OCI-M2 (cell line): Measurements from ENCODE around the gene ARHGEF26.

Experiments
- DNase-seq: peaks from one replicate; lab custom pipeline; 2025; ENCODE audit not compliant: unreplicated experiment; lab: John Stamatoyannopoulos, UW

The ARHGEF26 gene

DNA sequence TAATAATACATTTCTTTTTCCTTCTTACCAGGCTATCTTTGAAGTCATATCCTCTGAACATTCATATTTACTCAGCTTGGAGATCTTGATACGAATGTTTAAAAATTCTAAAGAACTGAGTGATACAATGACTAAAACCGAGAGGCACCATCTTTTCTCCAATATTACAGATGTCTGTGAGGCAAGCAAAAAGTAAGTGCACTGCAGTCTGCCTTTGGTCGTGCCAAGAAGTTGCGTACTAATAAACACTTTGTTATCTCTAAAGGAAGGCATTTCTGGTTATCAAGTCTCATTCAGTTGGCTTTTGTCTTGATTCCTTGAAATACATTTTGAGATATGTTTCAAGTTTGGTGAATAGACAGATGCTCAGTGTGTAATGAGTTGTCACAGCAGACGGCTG lies 31.6 kb downstream of the ARHGEF26 start:
- DNase-seq = no peak

DNA sequence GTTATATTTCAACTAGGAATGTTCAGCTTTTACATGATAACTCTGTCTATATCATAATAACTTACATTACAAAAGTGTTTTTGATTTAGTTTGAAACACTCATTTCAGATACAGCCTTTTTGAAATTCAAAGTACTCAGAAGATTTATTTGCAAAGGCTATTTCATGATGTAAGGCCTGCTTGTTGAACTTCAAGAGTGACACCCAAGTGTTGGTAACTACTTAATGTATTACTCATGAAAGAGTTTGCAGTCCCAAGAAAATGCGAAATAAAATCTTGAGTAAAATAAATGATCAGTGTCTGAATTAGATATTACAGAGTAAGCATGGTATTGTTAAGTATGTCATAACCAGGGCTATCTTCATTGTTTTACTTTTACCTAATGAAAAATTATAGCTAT lies 35.3 kb downstream of the ARHGEF26 start:
- DNase-seq = no peak

DNA sequence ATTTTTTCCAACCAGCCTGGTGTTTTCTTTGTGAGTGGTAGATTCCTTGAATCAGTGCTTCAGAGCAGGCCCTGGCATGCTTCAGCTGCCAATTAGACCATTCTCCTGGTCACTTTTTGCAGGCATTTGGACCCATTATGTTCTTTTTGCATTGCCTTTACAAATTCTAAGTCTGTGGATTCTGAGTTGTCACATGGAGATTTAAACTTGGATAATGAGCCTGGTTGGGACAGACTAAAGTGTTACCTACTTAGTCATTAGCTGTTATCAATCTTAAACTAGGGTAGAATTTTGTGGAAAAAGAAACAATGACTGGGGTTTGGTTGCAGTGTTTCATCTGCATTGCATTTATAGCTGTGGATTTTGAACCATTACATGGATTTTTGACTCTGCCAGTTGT lies 40.6 kb downstream of the ARHGEF26 start:
- no peak for DNase-seq

DNA sequence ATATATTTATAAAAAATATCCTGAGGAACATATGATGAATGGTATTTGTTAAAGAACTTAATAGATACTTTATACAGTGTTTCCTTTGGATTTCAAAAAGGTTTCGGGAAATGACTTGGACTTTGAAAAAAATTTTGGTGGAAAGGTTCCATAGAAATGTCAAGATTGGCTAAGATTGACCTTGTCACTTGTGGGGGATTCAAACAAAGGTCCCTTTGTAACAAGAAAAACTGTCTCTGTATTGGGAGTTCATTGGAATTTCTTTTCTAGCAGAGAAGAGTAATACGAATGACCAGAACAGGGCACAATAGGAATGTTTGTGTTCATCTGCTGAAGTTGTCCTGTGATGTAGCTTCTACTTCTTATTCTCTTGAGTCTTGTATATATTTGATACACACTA lies 43.2 kb downstream of the ARHGEF26 start:
- DNase-seq = no peak

DNA sequence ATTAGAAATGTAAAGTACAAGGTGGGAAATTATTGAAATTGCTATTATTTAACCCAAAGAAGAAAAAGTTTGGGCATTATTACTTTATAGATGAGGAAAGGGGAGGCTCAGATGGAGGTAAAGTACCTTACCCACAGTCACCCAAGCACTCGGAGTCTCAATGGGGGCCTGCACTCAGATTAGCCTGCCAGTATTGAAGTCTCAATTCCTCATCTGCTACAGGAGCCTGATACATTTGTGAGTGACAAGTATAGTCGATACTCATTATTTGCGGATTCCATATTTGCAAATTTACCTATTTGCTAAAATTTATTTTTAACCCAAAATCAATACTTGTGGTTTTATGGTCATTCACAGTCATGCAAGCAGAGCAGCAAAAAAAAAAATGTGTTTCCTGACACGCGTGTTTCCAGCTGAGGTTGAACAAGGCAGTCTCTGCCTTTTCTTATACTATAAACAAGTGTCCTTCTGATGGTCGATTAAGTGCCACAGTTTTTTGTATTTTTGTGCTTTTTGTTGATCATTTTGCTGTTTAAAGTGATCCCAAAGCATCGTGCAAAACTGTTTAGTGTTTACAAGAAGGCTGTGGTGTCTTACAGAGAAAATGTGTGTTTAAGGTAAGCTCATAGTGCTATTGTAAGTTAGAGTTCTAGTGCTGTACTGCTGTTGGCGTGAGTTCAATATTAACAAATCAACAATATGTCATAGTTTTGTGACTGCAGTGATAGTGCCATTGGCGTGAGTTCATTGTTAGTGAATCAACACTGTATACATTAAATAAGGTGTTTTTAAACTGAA lies 48.0 kb downstream of the ARHGEF26 start:
- DNase-seq = no peak

DNA sequence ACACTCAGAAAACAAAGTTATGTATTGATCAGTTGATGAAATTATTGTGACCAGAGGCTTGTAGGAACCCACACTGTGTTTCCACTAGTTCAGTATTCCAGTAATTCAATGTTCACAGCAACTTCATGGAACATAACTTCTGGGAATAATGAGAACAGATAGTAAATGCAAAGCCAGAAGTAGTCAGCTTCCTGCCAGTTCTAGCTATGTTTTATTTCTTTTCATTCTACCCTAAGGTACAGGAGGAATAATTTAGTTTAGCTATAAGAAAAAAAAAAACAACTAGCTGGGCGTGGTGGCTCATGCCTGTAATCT lies 48.6 kb downstream of the ARHGEF26 start:
- DNase-seq = no peak

DNA sequence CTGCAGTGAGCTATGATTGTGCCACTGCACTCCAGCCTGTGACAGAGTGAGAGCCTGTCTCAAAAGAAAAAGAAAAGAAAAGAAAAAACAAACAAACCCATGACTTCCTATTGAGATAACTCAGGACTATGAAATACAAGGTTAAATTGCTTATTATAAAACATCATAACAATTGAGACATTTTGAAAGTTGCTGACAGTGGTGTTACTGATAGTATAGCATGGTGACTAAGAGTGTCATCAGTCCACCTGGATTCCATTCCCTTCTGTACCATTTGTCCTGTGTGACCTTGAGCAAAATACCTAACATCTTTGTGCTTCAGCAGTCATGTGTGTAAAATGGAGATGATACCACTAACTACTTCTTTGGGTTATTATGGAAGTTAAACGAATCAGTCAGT lies 49.1 kb downstream of the ARHGEF26 start:
- DNase-seq = no peak

DNA sequence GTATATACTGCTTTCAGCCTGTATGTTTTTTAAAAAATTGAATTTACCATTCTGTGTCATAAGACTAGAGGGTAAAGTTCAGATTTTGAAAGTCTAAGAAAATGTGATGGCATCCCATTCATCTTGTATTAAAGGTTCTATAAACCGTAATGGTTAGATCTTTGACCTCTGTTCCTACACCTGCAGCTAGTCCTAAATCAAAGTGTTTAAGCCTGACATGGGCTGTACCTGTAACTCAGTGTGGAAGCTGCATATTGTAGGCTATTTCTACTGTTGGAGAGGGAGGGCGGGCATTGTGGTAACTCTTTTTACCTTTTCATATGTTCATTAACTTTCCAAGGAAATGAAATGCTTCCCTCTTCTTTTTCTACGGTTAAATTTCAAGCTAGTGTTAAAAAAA lies 53.9 kb downstream of the ARHGEF26 start:
- DNase-seq = no peak

DNA sequence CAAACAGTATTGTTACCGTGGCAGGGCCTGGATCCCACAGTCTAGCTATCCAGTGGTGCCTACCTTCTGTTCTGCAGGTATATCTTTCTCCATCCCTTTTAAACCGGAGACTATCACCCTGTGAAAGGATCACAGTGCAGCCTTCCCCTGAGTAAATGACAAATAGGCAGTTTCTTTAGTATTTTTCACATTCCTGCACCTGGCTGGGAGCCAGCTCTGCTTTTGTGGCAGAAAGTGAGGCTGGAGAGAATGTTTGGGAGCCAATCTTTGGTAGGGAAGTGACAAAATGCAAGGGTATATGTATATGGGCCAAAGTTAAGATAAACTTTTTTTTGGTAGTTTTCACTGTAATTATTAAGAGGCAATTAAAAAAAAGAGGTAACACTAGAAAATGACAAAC lies 54.8 kb downstream of the ARHGEF26 start:
- DNase-seq = no peak

DNA sequence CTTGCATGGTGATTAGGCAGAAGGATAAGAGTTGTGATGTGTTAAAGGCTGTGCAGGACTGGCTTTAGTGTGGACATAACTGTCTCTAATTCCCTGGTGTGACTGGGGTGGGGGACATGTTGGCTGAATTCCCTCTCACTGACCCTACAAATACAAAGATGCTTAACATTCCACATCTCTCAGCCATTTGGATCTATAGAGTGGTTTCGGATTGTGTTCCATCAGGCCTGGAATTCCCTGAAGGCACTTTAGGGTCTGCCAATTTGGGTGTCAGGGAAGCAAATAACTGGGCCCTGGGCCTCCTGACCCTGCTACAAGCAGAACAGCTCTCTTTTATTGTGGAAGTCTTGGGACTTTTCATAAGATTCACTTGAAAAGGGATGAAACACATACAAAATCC lies 56.2 kb downstream of the ARHGEF26 start:
- DNase-seq = no peak

DNA sequence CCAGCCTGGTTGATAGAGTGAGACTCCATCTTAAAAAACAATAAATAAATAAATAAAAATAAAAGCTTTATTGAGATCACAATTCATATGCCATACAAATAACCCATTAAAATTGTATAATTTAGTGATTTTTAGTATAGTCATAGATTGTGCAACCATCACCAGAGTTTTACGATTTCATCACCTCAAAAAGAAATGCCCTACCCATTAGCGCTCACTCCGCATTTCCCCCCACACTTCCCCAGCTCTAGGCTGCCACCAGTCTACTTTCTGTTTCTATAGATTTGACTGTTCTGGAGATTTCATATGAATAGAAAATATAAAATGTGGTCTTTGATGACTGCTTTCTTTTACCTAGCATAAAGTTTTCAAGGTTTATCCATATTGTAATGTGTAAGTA lies 57.0 kb downstream of the ARHGEF26 start:
- DNase-seq = no peak

DNA sequence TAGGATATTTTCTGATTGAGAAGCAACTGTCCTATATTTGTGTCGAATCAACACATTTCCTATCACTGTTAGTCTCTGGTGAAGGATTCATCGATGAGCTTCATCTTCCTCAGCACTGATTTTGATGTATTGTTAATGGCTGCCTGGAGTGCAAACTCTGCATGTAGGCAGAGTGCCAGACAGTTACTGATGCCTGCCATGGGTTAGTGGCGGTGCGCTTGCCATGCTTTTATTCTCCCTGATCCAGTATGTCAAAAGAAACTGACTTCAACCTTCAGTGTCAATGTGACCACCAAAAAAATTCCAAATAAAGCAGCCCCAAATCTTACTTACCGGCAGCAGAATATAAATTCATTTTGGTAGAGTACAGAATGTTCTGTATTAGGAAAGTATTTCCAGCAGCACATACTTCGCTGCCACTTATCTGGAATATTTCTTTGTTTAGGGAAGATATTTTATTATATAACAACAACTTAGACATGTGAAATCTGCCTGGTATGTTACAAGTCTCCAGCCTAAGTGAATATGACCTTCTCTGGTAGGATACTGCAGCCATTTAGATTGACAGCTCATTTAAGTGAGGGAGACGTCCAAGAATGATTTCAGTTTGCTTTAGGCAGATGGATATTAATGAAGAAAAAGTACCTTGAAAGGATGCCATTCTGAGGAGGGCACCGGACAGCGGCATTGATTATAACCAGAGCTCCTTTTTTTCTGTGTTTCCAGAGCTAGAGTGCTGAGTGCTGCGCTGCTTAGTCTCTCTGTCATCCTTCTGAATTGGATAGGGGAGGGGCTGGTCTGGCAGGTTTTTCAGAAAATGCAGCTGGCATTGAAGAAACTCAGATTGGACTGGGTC lies 59.9 kb downstream of the ARHGEF26 start:
- DNase-seq = no peak

DNA sequence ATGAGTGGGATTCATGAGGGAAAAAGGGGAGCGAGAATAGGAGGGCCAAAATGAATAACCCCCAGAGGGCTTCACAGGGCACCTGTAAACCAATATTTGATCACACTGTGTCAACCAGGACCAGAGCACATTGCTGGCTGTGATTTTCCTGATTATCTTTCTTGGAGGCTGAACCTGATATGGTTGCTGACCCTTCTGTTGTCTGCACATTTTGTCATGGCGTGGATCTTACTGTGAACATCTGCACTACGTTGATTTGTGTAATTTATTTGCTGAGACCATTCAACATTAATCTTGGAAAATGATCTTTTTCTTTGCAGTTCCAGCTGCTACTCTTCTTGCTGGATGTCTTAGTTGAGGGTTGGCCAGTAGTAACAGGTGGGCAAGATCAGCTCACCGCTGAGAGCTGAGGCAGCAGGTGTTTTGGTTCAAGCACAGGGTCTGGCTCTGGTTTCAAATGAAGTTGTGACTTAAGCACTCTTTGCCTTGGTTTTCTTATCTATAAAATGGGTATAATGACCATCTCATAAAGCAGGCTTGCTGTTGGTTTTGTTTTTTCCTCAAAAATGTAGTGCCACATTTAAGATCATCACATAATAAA lies 61.2 kb downstream of the ARHGEF26 start:
- DNase-seq = no peak

DNA sequence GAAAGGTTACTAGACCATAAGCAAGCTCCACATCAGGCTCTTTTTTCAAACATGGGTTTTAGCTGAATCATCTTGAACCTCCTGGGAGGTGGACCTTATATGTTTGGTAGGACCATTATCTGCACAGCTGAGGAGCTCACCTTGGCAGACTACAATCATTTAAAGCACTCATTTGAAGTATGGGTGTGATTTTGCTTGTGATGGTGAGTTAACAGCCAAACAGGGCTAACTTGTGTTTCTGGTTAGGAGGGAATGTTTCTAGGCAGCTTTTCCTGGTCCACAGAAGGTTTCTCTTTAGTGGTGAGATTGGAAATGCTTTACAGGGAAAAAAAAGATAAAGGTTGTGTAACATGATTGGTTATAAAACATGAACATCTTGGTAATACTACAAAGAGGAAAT lies 61.8 kb downstream of the ARHGEF26 start:
- DNase-seq = no peak

DNA sequence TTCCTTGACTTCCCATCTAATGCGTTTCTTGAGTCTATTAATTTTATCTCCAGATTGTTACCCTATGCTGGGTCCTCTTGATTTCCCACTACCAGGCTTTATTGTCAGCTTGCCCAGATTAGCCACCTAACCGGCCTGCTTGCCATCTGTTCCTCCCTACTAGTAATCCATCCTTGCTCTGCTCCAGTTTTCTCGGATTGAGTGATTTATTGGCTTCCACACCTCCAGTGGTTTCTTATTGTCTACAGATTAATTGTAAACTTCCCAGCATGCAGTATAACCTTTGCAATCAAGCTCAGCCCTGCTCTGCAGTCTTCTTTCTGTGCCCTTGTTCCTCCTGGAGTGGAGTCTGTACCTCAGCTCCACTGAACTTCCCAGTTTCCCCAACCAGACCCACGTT lies 63.4 kb downstream of the ARHGEF26 start:
- no peak for DNase-seq

DNA sequence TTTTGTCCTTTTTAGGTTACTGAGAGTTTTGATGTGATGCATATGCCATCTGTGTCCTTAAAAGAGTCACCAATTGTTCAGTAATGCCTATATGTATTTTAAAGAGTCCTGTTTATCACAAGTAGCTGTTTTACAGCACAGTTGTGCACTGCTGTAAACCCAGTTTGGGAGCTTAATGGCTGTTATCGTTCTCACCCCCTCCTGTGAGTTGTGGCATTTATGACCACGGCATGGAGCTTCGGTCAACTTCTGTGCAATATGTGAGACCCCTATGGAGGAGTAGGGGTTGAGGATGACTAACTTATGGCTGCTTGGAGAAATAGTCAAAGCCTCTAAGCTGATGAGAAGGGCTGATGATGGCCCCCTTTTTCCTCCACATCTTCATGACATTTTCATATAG lies 67.2 kb downstream of the ARHGEF26 start:
- DNase-seq = no peak

DNA sequence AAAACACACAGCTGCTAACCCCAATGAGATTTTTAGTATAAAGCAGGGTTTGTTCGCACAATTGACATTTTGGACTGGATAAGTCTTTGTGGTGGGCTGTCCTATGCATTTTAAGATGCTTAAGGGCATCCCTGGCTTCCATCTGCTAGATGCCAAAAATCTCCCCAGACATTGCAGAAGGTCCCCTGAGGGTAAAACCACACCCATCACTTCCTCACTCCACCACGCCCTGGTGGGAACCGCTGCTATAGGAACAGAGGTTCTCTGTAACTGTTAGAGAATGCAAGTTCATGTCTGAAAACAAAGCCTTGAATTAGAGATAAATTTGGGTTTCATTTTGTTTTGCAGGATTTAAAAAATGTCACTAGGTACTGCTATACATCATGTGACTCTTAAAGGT lies 67.7 kb downstream of the ARHGEF26 start:
- no peak for DNase-seq

DNA sequence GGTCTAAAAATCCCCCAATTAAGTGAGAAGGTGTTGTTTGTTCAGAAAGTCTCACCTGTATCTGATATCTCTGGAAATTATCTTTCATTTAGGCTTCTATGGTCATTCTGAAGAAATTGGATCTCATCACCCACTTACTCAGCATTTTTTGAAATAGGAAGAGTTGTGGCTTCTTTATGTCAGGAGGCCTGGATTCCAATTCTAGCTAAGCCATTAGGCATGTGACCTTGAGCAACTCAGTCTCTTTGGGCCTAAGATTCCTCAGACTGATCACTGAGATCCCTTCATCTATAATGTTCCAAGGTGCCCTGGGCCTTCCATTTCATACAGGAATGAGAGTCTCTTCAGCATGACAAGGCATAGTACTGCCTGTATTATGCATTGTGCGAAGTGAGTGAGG lies 70.3 kb downstream of the ARHGEF26 start:
- DNase-seq = no peak

DNA sequence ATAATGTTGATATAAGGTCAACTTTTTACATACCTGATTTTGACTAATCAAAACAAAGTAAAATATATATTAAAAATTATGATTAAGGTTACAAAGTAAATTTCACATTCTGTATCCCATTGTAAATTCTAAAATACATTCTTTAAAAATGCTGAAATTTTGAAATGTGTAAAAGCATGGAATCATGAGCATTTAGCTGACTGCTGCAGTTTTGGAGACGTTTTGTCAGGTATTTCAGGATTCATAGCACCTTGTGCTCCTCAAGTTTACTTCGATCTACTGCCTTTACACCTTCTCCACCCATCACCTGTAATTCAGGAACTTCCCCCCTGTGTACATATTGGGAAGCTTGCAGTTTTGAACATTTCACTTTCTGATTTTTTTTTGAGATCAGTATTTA lies 71.0 kb downstream of the ARHGEF26 start:
- DNase-seq = no peak

DNA sequence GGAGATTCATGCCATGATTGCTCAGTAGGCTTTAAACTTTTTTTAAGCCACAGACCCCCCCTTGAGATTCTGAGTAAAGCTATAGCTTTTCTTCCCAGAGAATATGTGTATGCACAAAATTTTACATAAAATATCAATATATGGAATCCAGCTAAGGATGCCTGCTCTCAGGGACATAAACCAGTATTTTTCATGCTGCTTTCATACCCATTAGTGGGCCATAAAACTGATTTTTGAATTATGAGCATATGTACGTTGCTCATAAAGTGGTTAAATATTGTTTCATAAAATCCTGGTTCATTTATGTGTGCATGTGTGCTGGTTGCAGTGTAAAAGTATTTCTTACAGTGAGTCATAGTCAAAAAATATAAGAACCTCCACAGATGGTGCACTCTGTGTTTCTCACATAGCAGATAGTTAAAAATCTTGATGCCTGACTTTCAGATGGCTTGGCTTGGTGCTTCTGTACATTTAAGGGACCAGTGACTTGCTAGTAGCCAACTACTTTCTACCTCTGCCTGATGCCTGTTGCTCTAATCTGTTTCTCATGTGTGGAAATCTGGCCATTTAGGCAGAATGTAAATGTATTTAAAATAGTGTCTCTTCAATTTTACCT lies 71.9 kb downstream of the ARHGEF26 start:
- DNase-seq = no peak

DNA sequence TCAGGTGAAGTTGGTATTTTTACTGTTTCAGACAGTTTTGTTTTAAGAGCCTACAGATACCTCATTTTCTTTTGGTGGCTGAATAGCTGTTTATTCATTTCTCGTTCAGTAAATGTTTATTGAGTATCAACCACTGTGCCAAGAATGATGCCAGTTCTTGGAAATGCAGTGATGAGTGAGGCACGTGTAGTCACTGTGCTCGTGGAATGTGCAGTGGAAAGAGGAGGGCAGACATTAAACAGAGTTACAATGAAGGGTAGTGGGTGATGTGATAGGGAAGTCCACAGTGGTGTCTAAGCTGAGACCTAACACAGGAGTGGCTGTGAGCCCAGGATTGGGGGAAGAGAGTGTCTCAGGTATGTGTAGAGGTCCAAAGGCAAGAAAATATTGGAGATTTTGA lies 73.7 kb downstream of the ARHGEF26 start:
- DNase-seq = no peak
